Measurements from ENCODE around the gene TMPRSS13. TPM values are rescaled to one million over a fixed set of nuclear protein-coding genes. Genes with fewer than 3 reads are reported as not detected.
"Not testable (repeated sequence)": the region's sequence is repeated elsewhere in the genome, so short reads cannot be mapped to it uniquely, and the experiment has no call there.

TMPRSS13 gene
- polyA plus RNA-seq, 1 experiment: not detected

DNA sequence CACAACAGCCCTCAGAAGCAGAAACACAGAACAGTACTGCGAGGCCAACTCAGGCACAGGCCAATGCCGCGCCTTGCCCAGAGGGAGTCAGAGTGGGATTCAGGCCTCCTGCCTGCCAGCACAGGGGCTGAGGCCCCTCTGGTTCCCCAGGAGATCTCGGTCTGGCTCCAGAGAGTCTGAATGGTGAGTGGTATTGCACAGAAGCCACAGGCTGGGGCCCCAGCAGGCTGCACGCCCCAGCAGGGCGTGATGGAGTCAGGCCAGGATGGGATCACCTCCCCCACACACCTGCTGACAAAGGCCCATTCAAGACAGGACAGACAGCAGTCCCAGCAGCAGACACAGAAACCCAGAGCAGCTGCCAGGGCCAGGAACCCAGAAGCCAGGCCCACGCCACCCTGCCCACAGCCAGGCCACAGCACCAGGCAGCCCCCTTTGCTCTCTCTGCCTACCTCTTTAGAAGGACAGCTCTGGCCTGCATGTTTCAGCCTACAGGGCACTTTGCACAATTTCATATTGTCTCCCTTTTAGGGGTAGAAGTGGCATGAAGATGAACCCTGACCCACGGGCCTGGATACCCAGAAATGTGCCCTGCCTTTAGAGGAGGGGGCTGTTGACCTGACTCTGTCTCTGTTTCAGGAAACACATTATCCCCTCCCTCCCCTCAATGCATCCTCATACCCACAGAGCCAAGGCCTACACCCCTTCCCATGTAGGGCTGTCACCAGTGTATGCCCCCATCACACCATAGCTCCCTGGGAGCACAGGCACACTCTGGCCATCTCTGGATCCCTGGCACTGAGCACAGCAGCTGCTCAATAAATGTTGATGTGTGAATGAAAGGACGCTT, 58.9 kb downstream of the TMPRSS13 start:
- ChIA-PET POLR2A (no interaction called here), CTCF (no interaction called here)
- Histone ChIP-seq H3K9me3 (ENCODE audit: control insufficient read depth, insufficient read depth, low read length) (no peaks in the 10 kb centered on the region; the same call in 1 of the 2 replicates), H3K27me3 (ENCODE audit: control insufficient read depth, insufficient read depth, low read length) (peaks cover 38% of the 10 kb centered on the region), H3K27ac (ENCODE audit: low read depth, low read length) (no peak overlapping the region), H3K4me3 (ENCODE audit: low read depth, low read length) (no peak overlapping the region)
- no peak for DNase-seq (ENCODE audit: low read depth, low spot score)
- TF ChIP-seq CTCF (IDR thresholded peaks at IDR 0.05; ENCODE audit: low read depth, low read length): no peak

- ChIA-PET POLR2A (no interaction called here), CTCF (no interaction called here)
- Histone ChIP-seq H3K27me3 (ENCODE audit: control insufficient read depth, insufficient read depth, low read length) (peaks cover 32% of the 10 kb centered on the region), H3K27ac (ENCODE audit: low read depth, low read length) (no peak overlapping the region), H3K4me3 (ENCODE audit: low read depth, low read length) (no peak overlapping the region), H3K9me3 (ENCODE audit: control insufficient read depth, insufficient read depth, low read length) (no peaks in the 10 kb centered on the region; the same call in 1 of the 2 replicates)
- DNase-seq (ENCODE audit: low read depth, low spot score): no peak
- TF ChIP-seq CTCF (IDR thresholded peaks at IDR 0.05; ENCODE audit: low read depth, low read length): no peak
These were observed 59.6 kb downstream of the TMPRSS13 start for GRCh38 chr11:117869604-117870003.

GRCh38 chr11:117868815-117869561, 60.2 kb downstream of the TMPRSS13 start:
- H3K9me3 ChIP-seq (ENCODE audit: control insufficient read depth, insufficient read depth, low read length): no peaks in the 10 kb centered on the region; the same call in 1 of the 2 replicates
- H3K27ac ChIP-seq (ENCODE audit: low read depth, low read length): no peak overlapping the region
- no peak overlapping the region for H3K4me3 ChIP-seq (ENCODE audit: low read depth, low read length)
- CTCF ChIA-PET: no interaction called here
- no peak for TF ChIP-seq CTCF (IDR thresholded peaks at IDR 0.05; ENCODE audit: low read depth, low read length)
- POLR2A ChIA-PET: no interaction called here
- H3K27me3 ChIP-seq (ENCODE audit: control insufficient read depth, insufficient read depth, low read length): peaks cover 28% of the 10 kb centered on the region
- DNase-seq (ENCODE audit: low read depth, low spot score): no peak

DNA sequence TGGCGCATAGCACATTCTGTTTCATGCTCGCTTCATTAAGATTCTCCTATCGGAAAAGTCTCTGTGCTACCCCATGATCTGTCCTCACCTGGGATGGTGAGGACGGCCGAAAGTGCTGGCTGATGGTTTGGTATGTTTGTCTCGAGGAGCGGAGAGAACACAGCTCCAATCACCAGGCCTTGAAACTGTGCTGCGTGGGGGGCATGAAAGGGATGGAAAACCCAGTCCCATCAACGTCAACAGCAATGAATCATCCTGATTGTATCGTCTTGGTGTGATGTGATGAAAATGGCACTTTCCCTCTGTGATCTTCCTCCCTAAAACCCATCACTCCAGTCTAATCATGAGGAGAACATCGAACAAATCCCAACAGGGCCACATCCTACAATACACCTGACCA, 61.1 kb downstream of the TMPRSS13 start:
- no peak overlapping the region for H3K27ac ChIP-seq (ENCODE audit: low read depth, low read length)
- TF ChIP-seq CTCF (IDR thresholded peaks at IDR 0.05; ENCODE audit: low read depth, low read length): no peak
- CTCF ChIA-PET: interaction anchor here (1.7 kb wide), 1 partner anchor 24 kb away, joined by 4 read pairs; no protein-coding TSS in a partner anchor
- peaks cover 22% of the 10 kb centered on the region for H3K27me3 ChIP-seq (ENCODE audit: control insufficient read depth, insufficient read depth, low read length)
- POLR2A ChIA-PET: no interaction called here
- H3K4me3 ChIP-seq (ENCODE audit: low read depth, low read length): no peak overlapping the region
- H3K9me3 ChIP-seq (ENCODE audit: control insufficient read depth, insufficient read depth, low read length): no peaks in the 10 kb centered on the region; the same call in 1 of the 2 replicates
- DNase-seq (ENCODE audit: low read depth, low spot score): no peak

GRCh38 chr11:117866526-117866925, 62.7 kb downstream of the TMPRSS13 start:
- POLR2A ChIA-PET: no interaction called here

DNA sequence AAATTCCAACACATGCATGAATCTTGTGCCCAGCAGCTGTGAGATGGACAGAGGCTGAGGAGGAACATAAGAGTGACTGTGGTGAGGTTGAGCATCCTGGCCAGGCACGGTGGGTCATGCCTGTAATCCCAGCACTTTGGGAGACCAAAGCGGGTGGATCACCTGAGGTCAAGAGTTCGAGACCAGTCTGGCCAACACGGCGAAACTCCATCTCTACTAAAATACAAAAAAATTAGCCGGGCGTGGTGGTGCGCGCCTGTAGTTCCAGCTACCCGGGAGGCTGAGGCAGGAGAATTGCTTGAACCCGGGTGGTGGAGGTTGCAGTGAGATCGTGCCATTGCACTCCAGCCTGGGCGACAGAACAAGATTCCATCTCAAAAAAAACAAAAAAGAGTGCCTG, 63.7 kb downstream of the TMPRSS13 start:
- POLR2A ChIA-PET; DNase-seq (ENCODE audit: low read depth, low spot score); CTCF ChIA-PET; H3K4me3 ChIP-seq (ENCODE audit: low read depth, low read length); H3K27ac ChIP-seq (ENCODE audit: low read depth, low read length); H3K9me3 ChIP-seq (ENCODE audit: control insufficient read depth, insufficient read depth, low read length): not testable (repeated sequence)
- H3K27me3 ChIP-seq (ENCODE audit: control insufficient read depth, insufficient read depth, low read length): peaks cover 15% of the 10 kb centered on the region

More at GRCh38 chr11:117866526-117866925, 62.7 kb downstream of the TMPRSS13 start:
- Histone ChIP-seq H3K4me3 (ENCODE audit: low read depth, low read length) (no peak overlapping the region), H3K27ac (ENCODE audit: low read depth, low read length) (no peak overlapping the region), H3K27me3 (ENCODE audit: control insufficient read depth, insufficient read depth, low read length) (peaks cover 15% of the 10 kb centered on the region), H3K9me3 (ENCODE audit: control insufficient read depth, insufficient read depth, low read length) (no peaks in the 10 kb centered on the region; the same call in 1 of the 2 replicates)
- CTCF ChIA-PET: interaction anchor here (1.7 kb wide), 1 partner anchor 22 kb away, joined by 4 read pairs; no protein-coding TSS in a partner anchor
- DNase-seq (ENCODE audit: low read depth, low spot score): no peak
- TF ChIP-seq CTCF (IDR thresholded peaks at IDR 0.05; ENCODE audit: low read depth, low read length): no peak

Measured in AG04450 (cell line).